ENCODE measurements around the gene TRMO.
A peak's percentile ranks its signal among the peaks of the same experiment; 100 is the strongest.

The TRMO gene

DNA sequence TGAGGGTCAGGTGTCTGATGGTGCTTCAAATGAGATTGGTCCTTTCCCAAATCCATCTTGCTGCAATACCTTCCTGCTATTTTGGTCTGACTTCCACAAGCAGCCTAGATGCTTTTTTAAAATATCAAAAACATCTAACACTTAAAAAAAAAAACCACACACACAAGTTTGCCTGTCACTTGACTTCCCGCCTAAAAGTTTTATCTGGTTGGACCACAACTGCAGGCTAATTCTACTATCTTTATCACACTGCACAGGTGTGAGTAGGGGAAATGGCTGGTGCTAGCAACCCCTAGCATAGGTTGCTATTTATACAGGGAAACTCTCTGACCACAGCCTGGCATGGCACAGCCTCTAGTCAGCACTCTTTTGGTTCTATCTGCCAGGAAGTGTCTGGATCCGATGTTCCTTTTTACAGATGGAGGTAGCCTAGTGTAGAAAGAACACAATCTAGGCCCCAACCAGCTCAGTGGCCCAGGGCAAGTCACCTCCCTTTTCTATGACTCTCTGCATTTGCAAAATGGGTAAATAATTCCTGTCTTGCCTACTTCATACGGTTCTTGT is 15.9 kb upstream of the TRMO start, which contains the start of gene HEMGN:
Gene HEMGN, minus strand, starts transcription at position 92 of the 564 bp plus-strand sequence. Its CDS starts 36 bp downstream, at position 56.
- no peak for DNase-seq (ENCODE audit: low read depth in 2 of 2)

GRCh38 chr9:97936998-97937397 is 14.7 kb upstream of the TRMO start:
- no peak for DNase-seq (ENCODE audit: low read depth in 2 of 2)

- no peak for DNase-seq (ENCODE audit: low read depth in 2 of 2)
These were observed 13.0 kb upstream of the TRMO start for GRCh38 chr9:97935276-97935675.

GRCh38 chr9:97934321-97935115 is 12.2 kb upstream of the TRMO start:
- no peak for DNase-seq (ENCODE audit: low read depth in 2 of 2)

DNA sequence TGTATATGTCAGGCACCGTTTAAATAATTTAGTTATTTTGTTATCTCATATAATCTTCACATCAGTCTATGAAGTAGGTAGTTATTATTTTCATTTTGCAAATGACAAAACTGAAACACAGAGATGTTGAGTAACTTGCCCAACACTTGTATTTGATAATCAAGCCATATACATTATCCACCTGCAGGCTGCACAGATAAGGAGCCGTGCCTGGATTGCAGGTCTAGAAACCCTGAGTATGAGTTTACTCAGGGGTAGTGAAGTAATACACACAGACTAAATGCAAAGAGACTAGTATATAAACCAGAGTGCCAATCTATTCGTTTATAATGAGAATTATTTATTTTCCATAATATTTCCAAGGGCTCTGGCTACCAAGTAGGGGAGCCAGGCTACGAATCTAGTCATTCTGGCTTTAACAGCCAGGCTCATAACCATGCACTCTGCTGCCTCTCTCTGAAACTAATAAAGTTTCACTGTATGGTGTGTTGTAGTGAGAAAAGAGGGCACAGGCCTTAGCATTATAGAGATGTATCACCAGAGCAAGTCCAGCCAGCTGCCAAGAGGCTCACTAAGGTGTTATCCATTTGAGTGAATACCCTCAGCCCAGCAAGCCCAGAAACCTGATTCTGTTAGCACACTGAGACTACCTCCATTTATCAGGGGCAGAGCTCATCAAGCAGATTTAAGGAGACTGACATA is 11.1 kb upstream of the TRMO start:
- no peak for DNase-seq (ENCODE audit: low read depth in 2 of 2)

DNA sequence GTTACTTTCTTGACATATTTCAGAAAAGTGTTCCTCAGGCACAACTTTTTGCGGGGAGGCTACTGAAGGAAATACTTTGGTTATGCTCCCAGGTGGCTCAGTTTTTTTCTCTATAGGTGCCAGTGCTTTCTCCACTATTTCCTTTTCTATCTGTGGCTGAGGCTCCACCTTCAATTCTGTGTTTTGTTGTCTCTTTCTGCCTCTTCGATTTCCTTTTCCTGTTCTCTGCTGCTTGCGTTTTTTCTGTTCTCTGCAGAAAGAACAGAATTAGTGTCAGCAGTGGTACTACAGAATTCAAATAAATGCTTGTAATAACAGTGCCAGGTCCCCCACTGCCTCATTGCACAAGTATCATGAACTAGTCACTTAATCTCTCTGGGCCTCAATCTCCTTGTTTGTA is 8.7 kb upstream of the TRMO start:
- DNase-seq (ENCODE audit: low read depth in 2 of 2) = no peak

- DNase-seq (ENCODE audit: low read depth in 2 of 2) = no peak
These were observed 6.8 kb upstream of the TRMO start for GRCh38 chr9:97928986-97929604.

- DNase-seq (ENCODE audit: low read depth in 2 of 2) = no peak
These were observed 3.4 kb upstream of the TRMO start for GRCh38 chr9:97925497-97926334.

DNA sequence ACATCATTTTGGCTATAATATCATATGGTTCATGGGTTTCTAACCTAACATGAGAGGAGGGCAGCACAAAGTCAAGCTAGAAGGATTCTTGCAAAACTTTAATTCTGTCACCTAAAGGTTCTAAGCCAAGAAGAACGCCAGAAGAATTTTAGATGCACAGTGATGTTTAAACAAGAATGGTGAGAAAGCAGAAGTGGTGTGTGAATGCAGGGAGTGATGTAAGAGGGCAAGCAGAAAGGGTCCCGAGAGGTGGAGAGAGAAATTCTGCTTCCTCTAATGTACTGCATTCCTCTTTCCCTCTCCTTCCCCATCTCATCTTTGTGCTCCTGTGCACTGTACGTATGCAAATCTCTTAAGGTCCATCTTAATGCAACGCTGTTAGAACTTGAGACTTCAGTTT is 2.1 kb upstream of the TRMO start:
- DNase-seq (ENCODE audit: low read depth in 2 of 2) = no peak

GRCh38 chr9:97923529-97924108 is 1.3 kb upstream of the TRMO start:
- DNase-seq (ENCODE audit: low read depth in 2 of 2) = peak; percentile 19 to 51

DNA sequence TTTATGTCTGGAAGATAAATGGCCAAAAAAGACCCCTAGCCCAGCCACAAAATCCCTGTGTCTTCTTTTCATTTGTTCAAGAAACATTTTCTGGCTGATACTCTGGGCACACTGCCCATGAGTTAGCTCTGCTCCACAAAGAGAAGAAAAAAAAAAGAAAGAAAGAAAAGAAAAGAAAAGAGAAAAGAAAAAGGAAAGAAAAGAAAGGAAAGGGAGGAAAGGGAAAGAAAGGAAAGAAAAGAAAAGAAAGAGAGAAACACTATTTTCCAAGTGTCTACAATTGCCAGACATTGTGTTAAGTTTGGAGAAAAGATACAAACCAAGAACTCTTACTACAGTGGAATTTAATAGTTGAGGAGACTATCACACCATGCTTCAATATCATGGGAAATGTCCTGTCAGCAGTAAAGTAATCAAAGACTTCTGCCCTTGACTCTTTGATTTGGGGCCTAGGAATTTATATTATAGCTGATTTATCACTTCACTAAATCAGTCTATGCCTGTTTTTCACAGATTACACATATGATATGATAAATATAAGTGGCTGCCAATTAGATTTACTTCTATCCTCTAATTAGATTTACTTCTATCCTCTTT is 3.0 kb downstream of the TRMO start:
- no peak for DNase-seq (ENCODE audit: low read depth in 2 of 2)

DNA sequence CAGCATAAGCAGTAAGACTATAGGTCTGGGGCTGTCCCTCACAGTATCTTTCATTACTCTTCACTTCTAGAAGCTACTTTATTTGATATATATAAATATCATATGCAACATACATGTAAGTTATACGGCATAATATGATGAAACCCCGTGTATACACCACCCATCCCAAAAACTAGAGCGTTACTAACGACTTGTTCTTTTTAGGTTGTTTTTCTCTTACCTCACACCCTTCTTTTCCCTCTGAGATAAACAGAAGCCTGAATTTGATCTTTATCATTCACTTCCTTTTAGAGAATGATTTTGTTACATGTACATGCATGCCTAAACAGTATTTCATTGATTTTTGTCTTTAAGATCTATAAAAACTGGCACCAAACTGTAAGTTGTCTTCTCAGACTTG is 3.7 kb downstream of the TRMO start:
- no peak for DNase-seq (ENCODE audit: low read depth in 2 of 2)

- DNase-seq (ENCODE audit: low read depth in 2 of 2) = no peak
These were observed 10.3 kb downstream of the TRMO start for GRCh38 chr9:97911970-97912369.

- DNase-seq (ENCODE audit: low read depth in 2 of 2) = no peak
These were observed 10.8 kb downstream of the TRMO start for GRCh38 chr9:97911528-97911927.

DNA sequence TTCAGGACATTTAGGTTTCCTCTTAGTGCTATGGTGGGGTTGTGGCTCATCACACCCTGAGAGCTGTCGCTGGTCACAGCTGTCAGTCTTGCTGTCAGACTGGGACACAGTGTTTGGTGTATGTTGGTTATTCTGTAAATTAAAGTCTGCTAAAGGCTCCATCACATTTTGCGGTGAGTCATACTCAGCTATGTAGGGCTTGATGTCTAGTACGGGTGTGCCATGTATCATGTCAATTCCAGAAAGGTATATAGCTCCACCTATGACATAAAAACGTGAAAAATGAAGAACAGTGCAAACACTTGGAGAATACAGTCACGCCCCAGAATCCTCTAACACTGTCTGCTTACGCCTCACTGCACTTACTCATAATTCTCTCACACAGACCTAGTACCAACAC is 11.9 kb downstream of the TRMO start:
- DNase-seq (ENCODE audit: low read depth in 2 of 2) = no peak

- no peak for DNase-seq (ENCODE audit: low read depth in 2 of 2)
These were observed 13.6 kb downstream of the TRMO start for GRCh38 chr9:97908705-97909104.

- DNase-seq (ENCODE audit: low read depth in 2 of 2) = no peak
These were observed 14.7 kb downstream of the TRMO start for GRCh38 chr9:97907632-97908031.

GRCh38 chr9:97907046-97907445 is 15.3 kb downstream of the TRMO start:
- DNase-seq (ENCODE audit: low read depth in 2 of 2) = no peak

GRCh38 chr9:97906236-97906831 is 16.0 kb downstream of the TRMO start:
- DNase-seq (ENCODE audit: low read depth in 2 of 2) = no peak

DNA sequence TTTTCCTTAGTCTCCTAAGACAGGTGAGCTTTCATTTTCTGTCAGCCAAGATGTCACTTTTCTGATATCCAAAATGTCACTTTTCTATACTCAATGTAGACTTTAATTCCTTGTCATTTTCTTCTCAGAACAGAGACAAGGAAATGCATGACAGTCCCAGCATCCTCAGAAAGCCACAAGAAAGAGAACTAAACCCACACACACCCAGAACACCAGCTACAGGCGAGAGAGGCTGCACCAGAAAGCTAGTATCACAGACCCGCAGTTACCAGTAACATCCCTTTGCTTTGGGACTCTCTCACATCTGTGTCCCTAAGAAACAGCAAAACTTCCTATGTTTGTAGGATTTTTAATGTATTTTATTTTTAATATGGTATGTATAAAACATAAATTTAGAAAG is 17.1 kb downstream of the TRMO start:
- DNase-seq (ENCODE audit: low read depth in 2 of 2) = peak in 1 of 2 donors; percentile 22
